ENCODE results near the gene RFFL. TPM values are rescaled to one million over a fixed set of nuclear protein-coding genes. Genes with fewer than 3 reads are reported as not detected.

Gene RFFL
- polyA plus RNA-seq, 1 donor from 2014 or later = 6.6 TPM

DNA sequence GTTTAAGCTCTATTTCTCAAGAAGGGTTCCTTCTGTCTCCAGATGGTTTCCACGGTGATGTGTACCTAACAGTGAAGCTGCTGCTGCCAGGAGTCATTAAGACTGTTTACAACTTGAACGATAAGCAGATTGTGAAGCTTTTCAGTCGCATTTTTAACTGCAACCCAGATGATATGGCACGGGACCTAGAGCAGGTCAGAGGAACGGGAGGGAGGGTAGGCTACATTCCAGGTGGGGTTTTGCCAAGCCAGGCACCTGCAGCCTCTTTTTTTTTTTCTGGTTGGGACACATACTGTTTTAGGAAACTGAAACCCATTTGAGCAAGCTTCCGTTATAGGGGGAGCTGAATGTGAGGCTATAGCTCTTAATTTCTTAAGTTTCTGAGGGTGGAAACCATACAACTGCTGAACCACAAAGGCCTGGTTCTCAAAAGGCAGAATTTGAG is 72.6 kb downstream of the RFFL start:
- no peaks in the 10 kb centered on the region for H3K9me3 ChIP-seq (ENCODE audit: low read length)
- H3K27me3 ChIP-seq (ENCODE audit: insufficient read depth, low read depth, low read length) = no peaks in the 10 kb centered on the region
- H3K9me2 ChIP-seq (ENCODE audit: insufficient read depth, low read length) = no peaks in the 10 kb centered on the region
- H3K79me2 ChIP-seq (replicated peaks; ENCODE audit: insufficient read depth, low read length) = no peaks in the 10 kb centered on the region
- no peak overlapping the region for H3K9ac ChIP-seq (ENCODE audit: low read length)
- no peak overlapping the region for H2AFZ ChIP-seq (ENCODE audit: low read depth, low read length)
- H4K20me1 ChIP-seq (ENCODE audit: insufficient read depth) = no peaks in the 10 kb centered on the region
- no peak for TF ChIP-seq SMC3 (conservative IDR thresholded peaks at IDR 0.05; ENCODE audit: poor library complexity)
- no peak for TF ChIP-seq CTCF (IDR thresholded peaks at IDR 0.05; ENCODE audit: poor library complexity, severe bottlenecking)
- no peak for TF ChIP-seq MXI1 (conservative IDR thresholded peaks at IDR 0.05; ENCODE audit: poor library complexity, severe bottlenecking)
- TF ChIP-seq, protein P1, sequence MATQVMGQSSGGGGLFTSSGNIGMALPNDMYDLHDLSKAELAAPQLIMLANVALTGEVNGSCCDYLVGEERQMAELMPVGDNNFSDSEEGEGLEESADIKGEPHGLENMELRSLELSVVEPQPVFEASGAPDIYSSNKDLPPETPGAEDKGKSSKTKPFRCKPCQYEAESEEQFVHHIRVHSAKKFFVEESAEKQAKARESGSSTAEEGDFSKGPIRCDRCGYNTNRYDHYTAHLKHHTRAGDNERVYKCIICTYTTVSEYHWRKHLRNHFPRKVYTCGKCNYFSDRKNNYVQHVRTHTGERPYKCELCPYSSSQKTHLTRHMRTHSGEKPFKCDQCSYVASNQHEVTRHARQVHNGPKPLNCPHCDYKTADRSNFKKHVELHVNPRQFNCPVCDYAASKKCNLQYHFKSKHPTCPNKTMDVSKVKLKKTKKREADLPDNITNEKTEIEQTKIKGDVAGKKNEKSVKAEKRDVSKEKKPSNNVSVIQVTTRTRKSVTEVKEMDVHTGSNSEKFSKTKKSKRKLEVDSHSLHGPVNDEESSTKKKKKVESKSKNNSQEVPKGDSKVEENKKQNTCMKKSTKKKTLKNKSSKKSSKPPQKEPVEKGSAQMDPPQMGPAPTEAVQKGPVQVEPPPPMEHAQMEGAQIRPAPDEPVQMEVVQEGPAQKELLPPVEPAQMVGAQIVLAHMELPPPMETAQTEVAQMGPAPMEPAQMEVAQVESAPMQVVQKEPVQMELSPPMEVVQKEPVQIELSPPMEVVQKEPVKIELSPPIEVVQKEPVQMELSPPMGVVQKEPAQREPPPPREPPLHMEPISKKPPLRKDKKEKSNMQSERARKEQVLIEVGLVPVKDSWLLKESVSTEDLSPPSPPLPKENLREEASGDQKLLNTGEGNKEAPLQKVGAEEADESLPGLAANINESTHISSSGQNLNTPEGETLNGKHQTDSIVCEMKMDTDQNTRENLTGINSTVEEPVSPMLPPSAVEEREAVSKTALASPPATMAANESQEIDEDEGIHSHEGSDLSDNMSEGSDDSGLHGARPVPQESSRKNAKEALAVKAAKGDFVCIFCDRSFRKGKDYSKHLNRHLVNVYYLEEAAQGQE (IDR thresholded peaks at IDR 0.05; ENCODE audit: borderline replicate concordance) = no peak
- TF ChIP-seq POLR2AphosphoS5 (IDR thresholded peaks at IDR 0.05) = no peak
- TF ChIP-seq EZH2 (IDR thresholded peaks at IDR 0.05; ENCODE audit: borderline replicate concordance, insufficient read depth, low read length, poor library complexity, severe bottlenecking) = no peak
- TF ChIP-seq EP300 (conservative IDR thresholded peaks at IDR 0.05; ENCODE audit: poor library complexity, severe bottlenecking) = no peak
- TF ChIP-seq TAF1 (IDR thresholded peaks at IDR 0.05; ENCODE audit: low read depth) = no peak
- TF ChIP-seq RAD21 (conservative IDR thresholded peaks at IDR 0.05) = no peak
- no peak overlapping the region for H3K4me3 ChIP-seq (ENCODE audit: low read length)
- no peaks in the 10 kb centered on the region for H3F3A ChIP-seq (ENCODE audit: insufficient read depth, low read length, poor library complexity, severe bottlenecking)
- H3K4me2 ChIP-seq (ENCODE audit: low read length) = no peak overlapping the region
- H3K27ac ChIP-seq (ENCODE audit: low read length) = no peak overlapping the region
- H3K36me3 ChIP-seq (ENCODE audit: insufficient read depth, low read length) = no peaks in the 10 kb centered on the region

DNA sequence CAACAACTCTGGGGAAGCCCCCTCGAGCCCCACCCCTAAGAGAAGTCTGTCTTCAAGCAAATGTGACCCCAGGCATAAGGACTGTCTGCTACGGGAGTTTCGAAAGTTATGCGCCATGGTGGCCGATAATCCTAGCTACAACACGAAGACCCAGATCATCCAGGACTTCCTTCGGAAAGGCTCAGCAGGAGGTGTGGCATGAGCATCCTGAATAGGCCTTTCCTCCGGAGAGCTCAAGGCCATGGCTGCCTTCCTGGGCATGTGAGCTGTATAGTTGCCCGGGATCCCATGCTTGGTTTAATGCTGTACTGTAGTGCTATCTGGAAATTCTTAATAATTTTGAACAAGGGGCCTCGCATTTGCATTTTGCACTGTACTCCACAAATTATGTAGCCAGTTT is 74.0 kb downstream of the RFFL start:
- no peak overlapping the region for H3K27ac ChIP-seq (ENCODE audit: low read length)
- H3K36me3 ChIP-seq (ENCODE audit: insufficient read depth, low read length) = no peaks in the 10 kb centered on the region
- no peaks in the 10 kb centered on the region for H4K20me1 ChIP-seq (ENCODE audit: insufficient read depth)
- no peak overlapping the region for H2AFZ ChIP-seq (ENCODE audit: low read depth, low read length)
- no peak for TF ChIP-seq EP300 (conservative IDR thresholded peaks at IDR 0.05; ENCODE audit: poor library complexity, severe bottlenecking)
- TF ChIP-seq, protein P1 (IDR thresholded peaks at IDR 0.05; ENCODE audit: borderline replicate concordance) = no peak
- TF ChIP-seq EZH2 (IDR thresholded peaks at IDR 0.05; ENCODE audit: borderline replicate concordance, insufficient read depth, low read length, poor library complexity, severe bottlenecking) = no peak
- TF ChIP-seq SMC3 (conservative IDR thresholded peaks at IDR 0.05; ENCODE audit: poor library complexity) = no peak
- TF ChIP-seq POLR2AphosphoS5 (IDR thresholded peaks at IDR 0.05) = no peak
- TF ChIP-seq MXI1 (conservative IDR thresholded peaks at IDR 0.05; ENCODE audit: poor library complexity, severe bottlenecking) = no peak
- TF ChIP-seq TAF1 (IDR thresholded peaks at IDR 0.05; ENCODE audit: low read depth) = no peak
- TF ChIP-seq RAD21 (conservative IDR thresholded peaks at IDR 0.05) = no peak
- no peak for TF ChIP-seq CTCF (IDR thresholded peaks at IDR 0.05; ENCODE audit: poor library complexity, severe bottlenecking)
- H3K4me2 ChIP-seq (ENCODE audit: low read length) = no peak overlapping the region
- H3K9me3 ChIP-seq (ENCODE audit: low read length) = no peaks in the 10 kb centered on the region
- H3K4me3 ChIP-seq (ENCODE audit: low read length) = no peak overlapping the region
- no peaks in the 10 kb centered on the region for H3F3A ChIP-seq (ENCODE audit: insufficient read depth, low read length, poor library complexity, severe bottlenecking)
- H3K9ac ChIP-seq (ENCODE audit: low read length) = no peak overlapping the region
- H3K79me2 ChIP-seq (replicated peaks; ENCODE audit: insufficient read depth, low read length) = peaks cover under 1% of the 10 kb centered on the region
- no peaks in the 10 kb centered on the region for H3K9me2 ChIP-seq (ENCODE audit: insufficient read depth, low read length)
- no peaks in the 10 kb centered on the region for H3K27me3 ChIP-seq (ENCODE audit: insufficient read depth, low read depth, low read length)

Data from neural cell (in vitro differentiated cells).